T-helper 1 cell treated with Interleukin-12 subunit alpha and Interleukin-12 subunit beta and Interleukin-4 antibody, amounts not matched to agents 30 ng/mL and 1 ng/mL, for 36 hours (primary cell): Measurements from ENCODE around the gene CPA2. TPM values are rescaled to one million over a fixed set of nuclear protein-coding genes. Genes with fewer than 3 reads are reported as not detected.
"Not testable (repeated sequence)": the region's sequence is repeated elsewhere in the genome, so short reads cannot be mapped to it uniquely, and the experiment has no call there.

Experiments used
- intact Hi-C: fragments of 100-400 bp; cut with micrococcal nuclease; formaldehyde crosslinking; loops from one replicate; pipeline ENCODE4 v1.15.1; 2024
- total RNA-seq: library from RNA; stranded (reverse); gene quantifications from 2 replicates; pipeline ENCODE4 v1.2.3, GENCODE V29; 2022

The CPA2 gene
- total RNA-seq, 1 donor from 2014 or later: not detected

GRCh38 chr7:130305433-130306042 is 38.9 kb downstream of the CPA2 start:
- intact Hi-C loops: no loop called here

GRCh38 chr7:130309986-130310385 is 43.3 kb downstream of the CPA2 start:
- intact Hi-C loops: no loop called here

- intact Hi-C loops: no loop called here
Observed at GRCh38 chr7:130314305-130314704, 47.6 kb downstream of the CPA2 start.

- intact Hi-C loops: no loop called here
Observed at GRCh38 chr7:130319541-130319940, 52.9 kb downstream of the CPA2 start.

- intact Hi-C loops: not testable (repeated sequence)
Observed at GRCh38 chr7:130321542-130322229, 55.0 kb downstream of the CPA2 start.

GRCh38 chr7:130322615-130323014 is 56.0 kb downstream of the CPA2 start:
- intact Hi-C loops: no loop called here

GRCh38 chr7:130324306-130324943 is 57.8 kb downstream of the CPA2 start:
- intact Hi-C loops: no loop called here

GRCh38 chr7:130329681-130330080 is 63.0 kb downstream of the CPA2 start:
- intact Hi-C loops: no loop called here

- intact Hi-C loops: no loop called here
Observed at GRCh38 chr7:130332259-130333053, 65.8 kb downstream of the CPA2 start.

GRCh38 chr7:130333832-130334231 is 67.2 kb downstream of the CPA2 start:
- intact Hi-C loops: no loop called here

- intact Hi-C loops: no loop called here
Observed at GRCh38 chr7:130334274-130334673, 67.6 kb downstream of the CPA2 start.

GRCh38 chr7:130337410-130337971 is 70.8 kb downstream of the CPA2 start:
- intact Hi-C loops: no loop called here

- intact Hi-C loops: no loop called here
Observed at GRCh38 chr7:130338233-130338632, 71.6 kb downstream of the CPA2 start.

Other genes with a start within 250 kb of the CPA2 start
- 23.3 and 24.3 TPM in 2 replicates for gene ZC3HC1, start 215.5 kb upstream of the CPA2 start, total RNA-seq
- gene KLHDC10, start 196.3 kb upstream of the CPA2 start, total RNA-seq: 18.5 and 20.4 TPM in 2 replicates
- 42.3 and 42.8 TPM in 2 replicates for gene TMEM209, start 61.5 kb upstream of the CPA2 start, total RNA-seq
- gene SSMEM1, start 59.0 kb upstream of the CPA2 start, total RNA-seq: not detected in 2 replicates
- gene CPA4, start 26.3 kb downstream of the CPA2 start, total RNA-seq: not detected in 2 replicates
- 0.90 and 0.91 TPM in 2 replicates for gene CPA5, start 78.0 kb downstream of the CPA2 start, total RNA-seq
- not detected in 2 replicates for gene CPA1, start 113.6 kb downstream of the CPA2 start, total RNA-seq
- 14.4 and 16.0 TPM in 2 replicates for gene CEP41, start 174.2 kb downstream of the CPA2 start, total RNA-seq
- 1.2 and 1.4 TPM in 2 replicates for gene MEST, start 225.2 kb downstream of the CPA2 start, total RNA-seq